ENCODE measurements around the gene RXRA.

DNA sequence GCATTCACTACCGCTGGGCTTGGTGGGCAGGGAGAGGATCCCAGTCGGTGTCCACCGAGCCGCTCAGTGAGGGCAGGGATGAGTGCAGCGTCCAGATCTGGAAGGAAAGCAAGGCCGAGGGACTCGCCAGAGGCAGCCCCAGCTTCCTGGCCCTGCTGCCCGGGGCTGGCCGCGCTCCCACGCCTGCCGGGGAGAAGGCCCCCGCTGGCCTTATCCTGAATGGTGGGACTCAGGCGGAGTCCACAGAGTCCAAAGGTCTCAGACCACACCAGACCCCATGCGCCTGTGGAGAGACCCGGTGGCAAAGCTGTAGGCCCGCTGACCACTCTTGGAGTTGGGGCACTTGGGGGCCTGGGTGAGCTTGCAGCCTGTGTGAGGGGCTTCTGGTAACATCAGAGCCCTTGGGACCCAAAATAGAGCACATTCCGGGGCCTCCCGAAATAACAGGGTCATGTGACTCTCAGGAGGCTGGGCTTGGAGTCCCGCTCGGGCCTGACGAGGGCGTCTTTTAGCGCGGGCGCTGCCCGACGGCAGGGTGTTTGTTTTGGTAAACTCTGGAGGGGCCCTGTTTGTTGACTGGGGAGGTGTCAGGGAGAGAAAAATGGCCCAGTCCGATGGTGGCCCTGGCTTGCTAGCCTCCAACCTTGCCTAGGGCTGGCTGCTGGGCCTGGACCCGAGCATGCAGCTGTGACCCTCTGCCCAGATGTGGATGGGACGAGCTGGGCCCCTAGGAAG is 2.8 kb downstream of the RXRA start:
- TF ChIP-seq POLR2A (IDR thresholded peaks at IDR 0.05; ENCODE audit: low read depth, low read length) (no peak), TAF1 (IDR thresholded peaks at IDR 0.05; ENCODE audit: low read depth, low read length) (no peak), POLR2AphosphoS5 (IDR thresholded peaks at IDR 0.05; ENCODE audit: low read depth, low read length) (no peak), SPI1 (IDR thresholded peaks at IDR 0.05; ENCODE audit: low read depth, low read length) (no peak)

All from GM12891 (cell line).